Fibroblast of pulmonary artery (primary cell): Measurements from ENCODE around the gene PHTF1.
"Not testable (repeated sequence)": the region's sequence is repeated elsewhere in the genome, so short reads cannot be mapped to it uniquely, and the experiment has no call there.

ENCODE experiments used
- DNase-seq: peaks from one replicate; pipeline ENCODE4 v3.0.0-alpha.2; 2010; ENCODE audit warnings: low read depth
- H3K4me3 ChIP-seq: replicated peaks from 2 replicates; pipeline ENCODE4 v1.5.1; 2011; ENCODE audit warnings: low read depth, mild to moderate bottlenecking, control low read depth, low read length, moderate library complexity
- CTCF ChIP-seq: IDR thresholded peaks from 2 replicates; pipeline ENCODE4 v1.5.1; 2011; ENCODE audit warnings: mild to moderate bottlenecking, control low read depth, low read length, inconsistent platforms; ENCODE audit errors: missing control alignments

Gene PHTF1

GRCh38 chr1:113763661-113764060, 4.4 kb upstream of the PHTF1 start:
- no peak for TF ChIP-seq CTCF
- DNase-seq = no peak

GRCh38 chr1:113761937-113762336, 2.7 kb upstream of the PHTF1 start:
- no peak overlapping the region for H3K4me3 ChIP-seq
- no peak for TF ChIP-seq CTCF
- no peak for DNase-seq

More at GRCh38 chr1:113763661-113764060, 4.4 kb upstream of the PHTF1 start:
- H3K4me3 ChIP-seq = no peak overlapping the region

GRCh38 chr1:113760102-113761080, 1.1 kb upstream of the PHTF1 start:
- DNase-seq = no peak
- peak overlapping the region; percentile 88 for H3K4me3 ChIP-seq
- no peak for TF ChIP-seq CTCF

GRCh38 chr1:113758631-113759332, 504 bp downstream of the PHTF1 start:
- TF ChIP-seq CTCF = no peak
- DNase-seq = peak; percentile 47

GRCh38 chr1:113756461-113756860, 2.8 kb downstream of the PHTF1 start:
- H3K4me3 ChIP-seq = no peak overlapping the region
- TF ChIP-seq CTCF = no peak
- DNase-seq = no peak

More at GRCh38 chr1:113758631-113759332, 504 bp downstream of the PHTF1 start:
- peak overlapping the region; percentile 88 for H3K4me3 ChIP-seq

GRCh38 chr1:113753333-113753732, 6.0 kb downstream of the PHTF1 start:
- not testable (repeated sequence) for DNase-seq, H3K4me3 ChIP-seq

- no peak for TF ChIP-seq CTCF
- no peak overlapping the region for H3K4me3 ChIP-seq
- DNase-seq = no peak
These were observed 7.8 kb downstream of the PHTF1 start for GRCh38 chr1:113751516-113751915.
